HL-60 (cell line): ENCODE measurements around the gene DIS3L2.

Experiments
- CTCF ChIP-seq: IDR thresholded peaks from one replicate; pipeline ENCODE4 v1.5.1; 2011; ENCODE audit warnings: low read length, control low read depth, inconsistent platforms; ENCODE audit not compliant: insufficient read depth
- POLR2AphosphoS5 ChIP-seq: IDR thresholded peaks from 2 replicates; pipeline ENCODE4 v1.6.1; 2012; ENCODE audit warnings: low read depth
- REST ChIP-seq: IDR thresholded peaks from 2 replicates; pipeline ENCODE4 v1.6.1; 2012; ENCODE audit warnings: low read depth; ENCODE audit not compliant: insufficient replicate concordance
- SPI1 ChIP-seq: IDR thresholded peaks from 2 replicates; pipeline ENCODE4 v1.6.1; 2012; ENCODE audit warnings: low read depth, mild to moderate bottlenecking, borderline replicate concordance

GRCh38 chr2:232330068-232330999, 368.8 kb downstream of the DIS3L2 start:
- TF ChIP-seq SPI1 (no peak), POLR2AphosphoS5 (no peak), CTCF (no peak), REST (no peak)
